ENCODE data around the gene DDAH2.

- no peak for TF ChIP-seq POLR2A (IDR thresholded peaks at IDR 0.05)
- TF ChIP-seq CTCF (IDR thresholded peaks at IDR 0.05): no peak
- TF ChIP-seq POLR2AphosphoS5 (IDR thresholded peaks at IDR 0.05): no peak
- TF ChIP-seq EP300 (IDR thresholded peaks at IDR 0.05): no peak
Observed at GRCh38 chr6:31776485-31776988, 47.4 kb upstream of the DDAH2 start.

Data from stomach (tissue), 4 donors.